Iris pigment epithelial cell (primary cell): ENCODE results near the gene CCNQ.
"Not testable (repeated sequence)": the region's sequence is repeated elsewhere in the genome, so short reads cannot be mapped to it uniquely, and the experiment has no call there.

Source experiments
- DNase-seq: peaks from one replicate; pipeline ENCODE4 v3.0.0-alpha.2; 2011; ENCODE audit warnings: low read depth

CCNQ gene

DNA sequence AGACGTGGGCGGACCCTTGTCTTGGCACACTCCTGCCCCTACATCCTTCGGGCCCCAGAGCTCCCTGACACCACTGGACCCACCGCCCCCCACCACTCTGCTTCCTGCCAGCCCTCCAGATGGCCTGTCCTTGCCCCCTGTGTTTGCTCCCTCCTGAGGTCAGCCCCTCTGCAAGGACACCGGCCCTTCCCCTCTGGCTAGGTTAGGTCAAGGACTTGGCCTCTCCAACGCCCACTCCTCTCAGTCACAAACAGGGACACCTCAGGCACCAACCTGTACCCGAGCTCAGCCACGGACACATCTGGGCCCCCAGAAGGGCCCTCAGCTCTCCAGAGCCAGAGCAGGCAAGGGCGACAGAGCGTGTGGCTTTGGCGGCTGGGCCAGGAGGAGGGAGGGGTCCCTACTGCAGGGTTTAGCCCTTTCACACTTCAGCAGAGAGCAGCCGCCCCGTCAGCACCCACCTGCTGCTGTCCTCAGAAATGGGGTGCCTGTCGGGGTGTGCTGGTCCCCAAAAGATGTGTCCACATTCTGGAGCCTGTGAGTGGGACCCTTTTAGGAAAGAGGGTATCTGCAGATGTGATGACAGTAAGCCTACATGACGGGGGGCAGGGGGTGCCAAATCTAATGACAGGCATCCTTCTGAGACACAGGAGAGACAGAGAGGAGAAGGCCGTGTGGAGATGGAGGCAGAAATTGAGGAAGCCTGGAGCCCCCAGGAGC, 24.5 kb upstream of the CCNQ start:
- DNase-seq: no peak

- DNase-seq: no peak
These were observed 23.8 kb upstream of the CCNQ start for GRCh38 chrX:153622661-153623309.

DNA sequence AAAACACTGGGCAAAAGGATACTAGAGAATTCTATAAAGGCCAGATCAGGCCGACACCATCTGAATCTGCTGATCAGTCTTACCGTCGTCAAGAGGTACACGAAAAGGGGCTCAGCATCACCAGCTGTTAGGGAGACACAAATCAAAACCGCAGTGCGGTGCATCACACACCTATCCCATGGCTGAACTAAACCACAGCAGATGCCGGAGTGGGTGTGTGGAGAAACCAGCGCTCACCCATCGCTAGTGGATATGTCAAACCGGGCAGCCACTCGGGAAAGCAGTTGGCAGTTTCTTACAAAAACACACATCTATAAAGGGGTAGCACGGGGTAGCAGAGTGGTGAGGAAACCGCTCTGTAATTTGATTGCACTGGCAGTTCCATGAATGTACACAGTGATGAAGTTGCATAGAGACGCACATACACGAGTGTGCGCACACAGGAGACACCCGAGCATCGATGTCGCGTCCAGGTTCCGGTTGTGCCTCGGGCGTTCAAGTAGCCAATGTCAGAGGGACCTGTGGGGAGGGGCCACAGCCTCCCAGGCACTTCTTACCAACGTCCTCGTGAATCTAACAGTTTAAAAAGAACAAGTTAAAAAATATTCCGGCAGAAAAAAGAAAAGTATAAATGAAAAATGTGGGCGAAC, 23.1 kb upstream of the CCNQ start:
- DNase-seq: no peak

- no peak for DNase-seq
These were observed 21.6 kb upstream of the CCNQ start for GRCh38 chrX:153620576-153620975.

GRCh38 chrX:153614818-153615217, 15.9 kb upstream of the CCNQ start:
- DNase-seq: no peak

DNA sequence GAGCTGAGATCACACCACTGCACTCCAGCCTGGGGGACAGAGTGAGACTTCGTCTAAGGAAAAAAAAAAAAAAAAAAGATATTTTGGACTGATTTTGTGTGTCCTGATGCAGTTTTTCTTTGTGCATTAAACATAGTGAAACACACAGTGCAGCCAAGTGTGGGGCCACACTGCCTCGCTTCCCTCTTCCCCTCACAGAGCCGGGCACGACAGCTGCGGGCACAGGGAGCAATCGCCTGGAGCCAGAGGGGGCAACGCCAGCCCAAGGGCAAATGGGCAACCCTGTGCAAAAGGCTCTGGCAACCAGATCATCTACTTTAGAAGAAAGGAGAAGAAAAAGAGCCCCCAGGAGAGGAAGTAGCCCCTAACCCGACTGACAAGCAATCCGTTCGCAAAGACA, 13.5 kb upstream of the CCNQ start:
- no peak for DNase-seq

DNA sequence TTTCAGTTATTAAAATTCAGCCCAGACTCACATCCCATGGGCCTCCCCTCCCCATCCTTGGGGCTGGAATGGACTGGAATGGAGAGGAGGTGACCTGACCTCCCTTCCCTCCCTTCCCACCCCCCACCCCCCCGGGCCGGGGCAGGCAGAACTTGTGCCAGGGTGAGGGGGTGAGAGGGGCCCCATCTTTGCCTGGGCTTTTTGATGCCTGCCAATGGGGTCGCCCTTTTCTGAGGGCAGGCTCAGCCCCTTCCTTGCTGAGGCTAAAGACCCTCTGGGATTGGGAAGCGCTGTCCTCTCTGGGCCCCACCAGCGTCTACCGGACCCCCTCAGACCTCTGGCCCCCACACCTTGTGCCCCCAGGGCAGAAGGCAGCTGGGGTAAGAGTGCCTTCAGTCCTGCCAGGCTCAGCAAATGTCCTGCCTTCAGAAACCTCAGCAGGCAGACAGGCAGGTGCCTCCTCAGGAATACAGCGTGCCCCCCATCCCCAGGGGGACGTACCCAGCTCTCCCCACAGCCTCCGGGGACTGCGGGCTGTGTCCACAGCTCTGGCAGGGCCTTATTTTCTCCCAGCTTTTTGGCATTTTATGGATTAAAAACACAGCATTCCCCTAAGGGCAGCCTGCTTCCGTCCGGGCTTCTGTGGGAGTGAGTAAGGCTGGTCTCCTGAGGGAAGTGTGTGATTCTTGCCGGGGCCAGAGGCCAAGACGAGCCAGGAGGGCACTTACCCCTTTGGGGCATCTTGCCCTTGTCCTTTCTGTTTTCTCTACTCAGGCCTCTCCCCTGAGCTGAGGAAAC, 12.6 kb upstream of the CCNQ start:
- DNase-seq: no peak

GRCh38 chrX:153610836-153611213, 11.9 kb upstream of the CCNQ start:
- DNase-seq: no peak

- peak; percentile 60 for DNase-seq
These were observed 11.2 kb upstream of the CCNQ start for GRCh38 chrX:153609917-153610835.

GRCh38 chrX:153608806-153609205, 9.9 kb upstream of the CCNQ start:
- DNase-seq: peak; percentile 27

DNA sequence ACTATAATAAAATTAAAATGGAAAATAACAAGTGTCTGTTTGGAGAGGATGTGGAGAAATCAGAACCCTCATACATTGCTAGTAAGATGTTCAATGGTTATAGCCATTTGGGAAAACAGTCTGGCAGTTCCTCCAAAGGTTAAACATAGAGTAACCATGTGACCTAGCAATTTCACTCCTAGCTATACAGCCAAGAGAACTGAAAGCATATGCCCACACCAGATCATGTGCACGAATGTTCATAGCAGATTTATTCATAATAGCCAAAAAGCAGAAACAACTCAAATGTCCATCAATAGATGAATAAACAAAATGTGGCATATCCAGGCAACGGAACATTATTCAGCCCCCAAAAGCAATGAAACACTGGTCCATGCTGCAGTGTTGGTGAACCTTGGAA, 9.4 kb upstream of the CCNQ start:
- DNase-seq: no peak

DNA sequence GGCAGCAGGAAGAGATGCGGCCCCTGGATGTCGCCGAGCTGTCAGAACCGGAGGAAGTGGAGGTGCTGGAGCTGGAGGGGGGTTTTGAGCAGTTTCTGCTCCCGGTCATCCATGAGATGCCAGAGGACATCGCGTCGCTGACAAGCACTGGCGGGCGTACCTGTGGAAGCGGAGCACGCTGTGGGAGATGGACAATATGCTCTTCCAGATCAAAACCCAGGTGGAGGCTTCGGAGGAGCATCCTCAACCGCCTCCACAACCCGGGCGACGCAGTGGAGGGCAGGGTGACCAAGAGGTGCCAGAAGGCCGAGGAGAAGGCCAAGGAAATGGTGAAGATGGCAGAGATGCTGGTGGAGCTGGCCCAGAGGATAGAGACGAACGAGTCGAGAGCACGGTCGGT, 7.6 kb upstream of the CCNQ start:
- DNase-seq: no peak

DNA sequence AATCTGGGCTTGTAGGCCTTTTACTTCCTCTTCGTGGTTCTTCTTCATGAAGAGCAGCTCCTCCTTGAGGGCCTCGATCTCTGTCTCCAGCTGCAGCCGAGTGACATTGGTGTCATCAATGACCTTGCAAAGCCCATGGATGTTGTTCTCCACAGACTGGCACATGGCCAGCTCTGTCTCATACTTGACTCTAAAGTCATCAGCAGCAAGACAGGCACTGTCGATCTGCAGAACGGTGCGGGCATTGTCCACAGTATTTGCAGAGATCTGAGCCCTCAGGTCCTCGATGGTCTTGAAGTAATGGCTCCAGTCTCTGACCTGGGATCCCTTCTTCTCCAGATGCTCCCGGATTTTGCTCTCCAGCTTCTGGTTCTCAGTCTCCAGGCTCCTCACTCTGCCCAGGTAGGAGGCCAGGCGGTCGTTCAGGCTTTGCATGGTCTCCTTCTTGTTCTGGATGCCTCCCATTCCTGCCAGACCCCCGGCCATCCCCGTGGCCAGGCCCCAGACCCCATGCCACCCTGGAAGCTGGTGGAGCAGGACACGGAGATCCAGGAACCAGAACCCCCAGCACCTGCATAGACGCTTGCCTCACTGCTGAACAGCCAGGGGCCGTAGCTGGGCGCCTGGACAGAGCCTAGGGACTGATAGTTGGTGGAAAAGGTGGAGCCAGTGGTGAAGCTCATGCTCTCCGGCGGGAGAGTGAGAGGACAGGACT, 5.9 kb upstream of the CCNQ start:
- not testable (repeated sequence) for DNase-seq

GRCh38 chrX:153603131-153603656, 4.3 kb upstream of the CCNQ start:
- no peak for DNase-seq

DNA sequence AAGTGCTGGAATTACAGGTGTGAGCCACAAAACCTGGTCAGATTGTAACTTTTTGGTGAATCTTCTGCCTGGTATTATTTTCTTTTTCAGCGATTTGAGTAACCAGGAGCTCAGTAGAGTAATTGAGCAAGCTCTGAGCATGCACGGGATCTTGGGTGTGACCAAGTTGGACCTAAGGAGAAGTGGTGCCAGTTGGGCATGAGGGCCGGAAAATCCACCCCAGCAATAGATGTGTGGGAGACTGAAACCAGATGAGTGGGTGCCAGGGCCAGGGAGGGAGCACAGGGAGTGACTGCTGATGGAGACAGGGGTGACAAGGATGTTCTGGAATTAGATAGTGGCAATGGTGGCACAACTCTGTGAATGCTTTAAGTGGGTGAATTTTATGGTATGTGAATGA, 3.7 kb upstream of the CCNQ start:
- no peak for DNase-seq

GRCh38 chrX:153601511-153602110, 2.7 kb upstream of the CCNQ start:
- no peak for DNase-seq

- DNase-seq: no peak
These were observed 2.0 kb upstream of the CCNQ start for GRCh38 chrX:153600921-153601320.

GRCh38 chrX:153600032-153600373, 1.1 kb upstream of the CCNQ start:
- no peak for DNase-seq

GRCh38 chrX:153599192-153600031, 473 bp upstream of the CCNQ start:
- DNase-seq: peak; percentile 82
